HG03432 (cell line): ENCODE results near the gene TACR2.
A peak's percentile ranks its signal among the peaks of the same experiment; 100 is the strongest.

Experiments
- ATAC-seq: cut with Tn5 transposase; IDR thresholded peaks from one replicate; pipeline ENCODE4 v1.9.1; 2021; ENCODE audit warnings: mild to moderate bottlenecking, moderate library complexity; ENCODE audit not compliant: unreplicated experiment

Gene TACR2

DNA sequence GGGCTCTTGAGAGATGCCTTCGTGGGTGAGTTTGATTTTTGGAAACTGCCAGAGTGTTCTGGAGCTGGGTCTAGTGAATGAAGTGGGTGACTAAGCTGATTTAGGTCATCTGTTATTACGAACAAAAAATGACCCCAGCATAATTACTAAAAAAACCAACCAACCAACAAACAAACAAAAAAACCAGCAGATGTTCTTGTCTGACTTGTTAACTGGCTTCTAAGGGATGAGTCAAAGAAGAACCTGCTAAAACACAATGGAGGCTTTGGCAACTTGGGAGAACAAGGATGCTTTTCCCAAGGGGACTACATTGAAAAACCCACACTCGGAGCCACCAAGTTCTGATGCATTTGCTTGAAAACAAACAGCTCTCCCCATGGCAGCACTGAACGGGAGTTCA, 11.5 kb downstream of the TACR2 start:
- ATAC-seq = no peak

GRCh38 chr10:69404786-69405185, 11.9 kb downstream of the TACR2 start:
- no peak for ATAC-seq

GRCh38 chr10:69403519-69403918, 13.2 kb downstream of the TACR2 start:
- no peak for ATAC-seq

GRCh38 chr10:69403066-69403465, 13.7 kb downstream of the TACR2 start:
- no peak for ATAC-seq

- no peak for ATAC-seq
These were observed 14.3 kb downstream of the TACR2 start for GRCh38 chr10:69402386-69402785.

DNA sequence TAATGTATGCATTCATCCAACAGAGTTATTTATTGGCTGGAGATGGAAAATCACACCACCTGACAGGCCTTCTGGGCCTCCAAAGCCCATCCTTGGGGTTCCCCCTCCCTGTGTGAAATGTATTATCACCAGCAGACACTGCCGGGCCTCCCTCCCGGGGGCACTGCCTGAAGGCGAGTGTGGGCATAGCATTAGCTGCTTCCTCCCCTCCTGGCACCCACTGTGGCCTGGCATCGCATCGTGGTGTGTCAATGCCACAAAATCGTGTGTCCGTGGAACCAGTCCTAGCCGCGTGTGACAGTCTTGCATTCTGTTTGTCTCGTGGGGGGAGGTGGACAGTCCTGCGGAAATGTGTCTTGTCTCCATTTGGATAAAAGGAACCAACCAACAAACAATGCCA, 15.3 kb downstream of the TACR2 start:
- ATAC-seq = no peak

GRCh38 chr10:69400936-69401335, 15.8 kb downstream of the TACR2 start:
- ATAC-seq = no peak

GRCh38 chr10:69398466-69398865, 18.3 kb downstream of the TACR2 start:
- ATAC-seq = no peak

DNA sequence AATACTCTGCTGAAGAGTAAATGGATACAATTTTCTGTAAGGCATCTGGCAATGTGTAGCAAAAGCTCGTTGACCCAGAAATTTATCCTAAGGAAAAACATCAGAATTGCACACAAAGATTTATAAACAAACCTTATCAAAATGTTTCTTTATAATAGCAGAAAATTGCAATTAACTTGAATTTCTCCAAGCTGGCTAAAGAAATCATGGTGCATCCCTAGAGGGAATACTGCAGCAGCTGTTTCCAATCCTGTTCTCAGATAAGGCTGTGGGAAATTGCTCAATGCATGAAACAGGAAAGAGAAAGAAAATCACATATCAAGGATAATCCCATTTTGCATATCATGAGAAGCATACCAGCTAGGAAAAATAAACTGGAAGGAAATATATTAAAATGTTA, 18.7 kb downstream of the TACR2 start:
- ATAC-seq = no peak

GRCh38 chr10:69394020-69394419, 22.7 kb downstream of the TACR2 start:
- ATAC-seq = no peak

DNA sequence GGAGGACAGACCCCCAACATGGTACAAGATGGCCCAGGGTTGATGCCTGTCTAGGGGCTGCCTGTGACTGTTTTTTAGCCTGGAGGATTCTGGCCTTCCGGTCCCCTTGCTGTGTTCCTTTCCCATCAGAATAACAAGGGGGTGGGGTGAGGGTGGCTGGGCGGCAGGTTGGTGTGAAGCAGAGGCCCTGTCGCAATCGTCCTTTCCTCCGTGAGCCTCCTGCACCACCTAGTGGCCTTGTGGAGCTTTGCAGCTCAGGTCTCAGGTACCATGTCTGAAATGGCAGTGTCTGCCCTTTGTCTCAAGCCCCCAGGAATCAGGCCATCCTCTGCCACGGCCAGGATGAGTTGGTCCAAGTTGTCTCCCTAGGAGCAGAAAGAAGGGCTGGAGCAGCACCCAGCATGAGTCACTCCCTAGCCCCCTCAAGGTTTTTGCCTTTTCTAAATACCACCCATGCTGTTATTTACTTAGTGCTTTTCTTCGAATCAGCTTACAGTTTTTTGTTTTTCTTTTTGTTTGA, 24.2 kb downstream of the TACR2 start:
- ATAC-seq = peak; percentile 64

DNA sequence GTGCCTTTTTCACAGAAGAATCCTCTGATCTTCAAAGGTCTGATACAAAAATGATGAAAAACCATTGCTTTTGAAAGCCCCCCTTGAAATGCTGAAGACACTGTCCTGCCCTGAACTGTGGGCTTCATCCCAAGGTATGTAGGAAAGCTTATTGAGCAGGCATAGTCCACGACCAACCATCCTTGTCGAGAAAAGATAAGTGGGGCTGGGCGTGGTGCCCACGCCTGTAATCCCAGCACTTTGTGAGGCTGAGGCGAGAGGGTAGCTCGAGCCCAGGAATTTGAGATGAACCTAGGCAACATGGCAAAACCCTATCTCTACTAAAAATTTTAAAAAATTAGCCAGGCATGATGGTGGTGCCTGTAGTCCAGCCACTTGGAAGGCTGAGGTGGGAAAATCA, 25.6 kb downstream of the TACR2 start:
- ATAC-seq = no peak

- ATAC-seq = no peak
These were observed 26.8 kb downstream of the TACR2 start for GRCh38 chr10:69389827-69390490.

- ATAC-seq = no peak
These were observed 28.2 kb downstream of the TACR2 start for GRCh38 chr10:69388488-69388887.

- ATAC-seq = no peak
These were observed 29.2 kb downstream of the TACR2 start for GRCh38 chr10:69387500-69387899.

GRCh38 chr10:69385454-69386350, 31.0 kb downstream of the TACR2 start:
- no peak for ATAC-seq

DNA sequence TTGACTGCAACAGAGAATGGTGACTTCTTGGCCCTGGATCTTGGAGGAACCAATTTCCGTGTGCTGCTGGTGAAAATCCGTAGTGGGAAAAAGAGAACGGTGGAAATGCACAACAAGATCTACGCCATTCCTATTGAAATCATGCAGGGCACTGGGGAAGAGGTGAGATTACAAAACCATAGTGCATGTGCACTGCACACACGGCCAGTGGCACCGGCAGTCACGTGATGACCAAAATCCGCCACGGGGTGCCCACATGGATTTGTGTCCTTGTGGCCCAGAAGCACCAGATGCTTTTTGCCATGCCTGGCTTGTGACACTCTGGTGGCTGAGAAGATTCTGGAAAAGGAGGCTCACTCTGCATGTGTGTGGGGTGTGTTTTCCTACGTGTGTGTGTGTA, 32.4 kb downstream of the TACR2 start:
- ATAC-seq = no peak

GRCh38 chr10:69383558-69383957, 33.2 kb downstream of the TACR2 start:
- ATAC-seq = no peak

DNA sequence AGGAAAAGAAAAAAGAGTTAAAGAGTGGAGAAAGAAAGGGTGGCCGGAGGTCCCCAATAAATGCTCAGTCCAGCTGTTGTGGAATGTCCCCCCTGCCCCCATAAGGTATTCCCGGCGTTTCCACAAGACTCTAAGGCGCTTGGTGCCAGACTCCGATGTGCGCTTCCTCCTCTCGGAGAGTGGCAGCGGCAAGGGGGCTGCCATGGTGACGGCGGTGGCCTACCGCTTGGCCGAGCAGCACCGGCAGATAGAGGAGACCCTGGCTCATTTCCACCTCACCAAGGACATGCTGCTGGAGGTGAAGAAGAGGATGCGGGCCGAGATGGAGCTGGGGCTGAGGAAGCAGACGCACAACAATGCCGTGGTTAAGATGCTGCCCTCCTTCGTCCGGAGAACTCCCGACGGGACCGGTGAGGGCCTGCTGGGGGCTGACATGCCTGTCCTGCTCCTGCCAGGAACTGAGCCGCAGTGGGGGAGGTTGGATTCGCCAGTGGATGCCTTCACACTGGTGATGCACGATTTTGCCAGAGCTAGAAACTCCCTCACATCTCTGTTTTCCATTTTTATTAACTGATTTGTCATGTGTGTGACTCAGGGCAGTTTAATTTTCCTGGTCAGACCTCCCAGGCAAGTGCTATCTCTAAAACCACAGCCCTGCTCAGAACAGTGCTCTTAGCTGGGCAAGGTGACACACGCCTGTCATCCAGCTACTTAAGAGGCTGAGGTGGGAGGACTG, 34.2 kb downstream of the TACR2 start:
- ATAC-seq = no peak

- no peak for ATAC-seq
These were observed 36.9 kb downstream of the TACR2 start for GRCh38 chr10:69379800-69380199.

DNA sequence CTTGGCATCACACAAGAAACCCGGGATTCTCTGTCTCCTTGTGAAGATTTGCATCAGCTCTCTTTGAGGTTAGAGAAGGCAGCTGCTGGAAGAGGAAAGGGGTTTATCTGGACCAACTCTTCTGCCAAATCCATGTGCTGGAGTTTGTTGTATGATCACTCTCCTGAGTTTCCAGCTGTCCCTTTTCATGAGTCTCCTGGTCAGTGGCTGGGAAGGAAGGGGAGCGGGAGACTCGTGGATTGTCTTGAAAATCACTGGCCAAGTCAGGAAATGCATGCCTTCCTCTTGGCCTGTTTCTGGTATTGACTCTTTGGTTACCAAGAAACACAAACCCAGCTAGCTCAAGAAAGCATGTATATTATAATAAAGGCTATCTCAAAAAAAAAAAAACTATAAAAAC, 38.8 kb downstream of the TACR2 start:
- no peak for ATAC-seq
